SK-N-SH treated with all-trans-retinoic acid at 6 μM for 48 hours (cell line): Measurements from ENCODE around the gene CD55.

ENCODE experiments used
- ATAC-seq: fragments of 200-7000 bp; cut with Tn5 transposase; 3 replicates; pipeline ENCODE4 v1.9.1; 2020; ENCODE audit warnings: mild to moderate bottlenecking, moderate library complexity
- ARNTL ChIP-seq: fragments of 450-650 bp; formaldehyde crosslinking; IDR thresholded peaks from 2 replicates; pipeline ENCODE4 v1.5.0; 2020; ENCODE audit warnings: low read depth, mild to moderate bottlenecking, moderate library complexity, borderline replicate concordance
- CSDC2 ChIP-seq: fragments of 250-450 bp; sonication (Bioruptor Pico); IDR thresholded peaks from 2 replicates; pipeline ENCODE4 v1.5.0; 2020; ENCODE audit warnings: mild to moderate bottlenecking, moderate library complexity
- ESRRG ChIP-seq: fragments of 250-450 bp; sonication (Bioruptor Pico); IDR thresholded peaks from 2 replicates; pipeline ENCODE4 v1.6.1; 2021; ENCODE audit warnings: mild to moderate bottlenecking
- GLIS3 ChIP-seq: fragments of 250-450 bp; sonication (Bioruptor Pico); IDR thresholded peaks from 2 replicates; pipeline ENCODE4 v1.5.0; 2020; ENCODE audit warnings: mild to moderate bottlenecking, moderate library complexity
- ISL1 ChIP-seq: fragments of 250-450 bp; sonication (Bioruptor Pico); IDR thresholded peaks from 2 replicates; pipeline ENCODE4 v2.1.2; 2022; ENCODE audit warnings: mild to moderate bottlenecking, moderate library complexity
- OSR1 ChIP-seq: fragments of 250-450 bp; sonication (Bioruptor Pico); IDR thresholded peaks from 2 replicates; pipeline ENCODE4 v1.8.0; 2022; ENCODE audit warnings: moderate library complexity, mild to moderate bottlenecking, inconsistent platforms
- PPARA ChIP-seq: fragments of 250-450 bp; sonication (Bioruptor Pico); IDR thresholded peaks from 2 replicates; pipeline ENCODE4 v1.5.0; 2020; ENCODE audit warnings: mild to moderate bottlenecking, borderline replicate concordance
- RARB ChIP-seq: fragments of 250-450 bp; sonication (Bioruptor Pico); IDR thresholded peaks from 2 replicates; pipeline ENCODE4 v1.8.0; 2021; ENCODE audit warnings: mild to moderate bottlenecking, moderate library complexity
- SNAI2 ChIP-seq: fragments of 250-450 bp; sonication (Bioruptor Pico); IDR thresholded peaks from 2 replicates; pipeline ENCODE4 v1.5.0; 2020; ENCODE audit warnings: mild to moderate bottlenecking, moderate library complexity
- TOX ChIP-seq: fragments of 250-450 bp; sonication (Bioruptor Pico); IDR thresholded peaks from 2 replicates; pipeline ENCODE4 v1.8.0; 2021; ENCODE audit warnings: mild to moderate bottlenecking, moderate library complexity, borderline replicate concordance
- ZC3H10 ChIP-seq: fragments of 250-450 bp; sonication (Bioruptor Pico); IDR thresholded peaks from 2 replicates; pipeline ENCODE4 v1.5.1; 2021; ENCODE audit warnings: mild to moderate bottlenecking, moderate library complexity
- ZFP3 ChIP-seq: fragments of 250-450 bp; sonication (Bioruptor Pico); IDR thresholded peaks from 2 replicates; pipeline ENCODE4 v1.5.0; 2020; ENCODE audit warnings: mild to moderate bottlenecking, moderate library complexity
- ZFP30 ChIP-seq: fragments of 450-650 bp; formaldehyde crosslinking; IDR thresholded peaks from 2 replicates; pipeline ENCODE4 v1.5.0; 2022; ENCODE audit warnings: mild to moderate bottlenecking, moderate library complexity
- ZNF565 ChIP-seq: fragments of 450-650 bp; formaldehyde crosslinking; conservative IDR thresholded peaks from 2 replicates; pipeline ENCODE4 v1.5.0; 2020; ENCODE audit warnings: low read depth, mild to moderate bottlenecking, moderate library complexity
- ZNF70 ChIP-seq: fragments of 450-650 bp; formaldehyde crosslinking; IDR thresholded peaks from 2 replicates; pipeline ENCODE4 v1.5.0; 2020; ENCODE audit warnings: mild to moderate bottlenecking, moderate library complexity
- TF ChIP-seq, protein P1 (sequence below): fragments of 250-450 bp; sonication (Bioruptor Pico); IDR thresholded peaks from 2 replicates; pipeline ENCODE4 v1.5.0; 2020; ENCODE audit warnings: mild to moderate bottlenecking, moderate library complexity
- TF ChIP-seq, protein P2 (sequence below): fragments of 250-450 bp; sonication (Bioruptor Pico); IDR thresholded peaks from 2 replicates; pipeline ENCODE4 v1.5.1; 2020; ENCODE audit warnings: low read depth, mild to moderate bottlenecking, moderate library complexity
- TF ChIP-seq, protein P3 (sequence below): fragments of 250-450 bp; sonication (Bioruptor Pico); IDR thresholded peaks from 2 replicates; pipeline ENCODE4 v1.5.1; 2021; ENCODE audit warnings: mild to moderate bottlenecking, moderate library complexity
- TF ChIP-seq, protein P4 (sequence below): fragments of 250-450 bp; sonication (Bioruptor Pico); IDR thresholded peaks from 2 replicates; pipeline ENCODE4 v1.8.0; 2021; ENCODE audit warnings: low read depth, mild to moderate bottlenecking, moderate library complexity, borderline replicate concordance
- TF ChIP-seq, protein P5 (sequence below): fragments of 250-450 bp; sonication (Bioruptor Pico); IDR thresholded peaks from 2 replicates; pipeline ENCODE4 v1.8.0; 2020; ENCODE audit warnings: mild to moderate bottlenecking, moderate library complexity, borderline replicate concordance

CD55 gene

DNA sequence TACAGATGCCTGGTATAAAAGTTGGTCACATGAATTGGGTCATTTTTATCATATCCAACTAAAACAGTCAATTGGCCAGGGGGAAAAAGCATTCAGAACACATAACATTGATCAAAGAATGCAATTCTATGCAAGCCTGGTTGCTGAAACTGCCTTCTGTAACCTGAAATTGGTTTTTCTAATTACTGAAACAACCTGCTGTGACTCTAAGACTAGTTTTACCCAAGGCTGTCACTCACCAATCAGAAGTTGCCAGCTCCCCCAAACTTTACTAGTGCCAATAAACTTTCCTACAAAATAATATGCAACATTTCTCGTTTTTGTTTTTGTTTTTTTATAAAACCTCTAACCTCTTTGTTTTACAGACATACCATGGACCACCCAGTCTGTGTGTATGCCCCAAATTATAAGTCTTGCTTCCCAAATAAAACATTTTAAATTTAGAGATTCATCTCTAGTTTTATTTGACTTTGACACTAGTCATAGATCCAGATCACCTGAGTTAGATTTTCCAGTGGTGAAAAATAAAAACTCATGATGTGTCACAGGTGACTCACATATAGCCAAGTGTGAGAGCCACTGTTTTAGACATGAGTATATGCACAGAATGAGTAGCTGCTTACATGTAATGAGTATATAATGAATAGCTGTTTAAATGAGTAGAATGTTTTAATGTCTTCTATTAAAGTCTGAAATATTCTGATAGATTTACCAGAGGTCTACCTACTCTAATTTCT lies 68.4 kb downstream of the CD55 start:
- TF ChIP-seq, protein P1, sequence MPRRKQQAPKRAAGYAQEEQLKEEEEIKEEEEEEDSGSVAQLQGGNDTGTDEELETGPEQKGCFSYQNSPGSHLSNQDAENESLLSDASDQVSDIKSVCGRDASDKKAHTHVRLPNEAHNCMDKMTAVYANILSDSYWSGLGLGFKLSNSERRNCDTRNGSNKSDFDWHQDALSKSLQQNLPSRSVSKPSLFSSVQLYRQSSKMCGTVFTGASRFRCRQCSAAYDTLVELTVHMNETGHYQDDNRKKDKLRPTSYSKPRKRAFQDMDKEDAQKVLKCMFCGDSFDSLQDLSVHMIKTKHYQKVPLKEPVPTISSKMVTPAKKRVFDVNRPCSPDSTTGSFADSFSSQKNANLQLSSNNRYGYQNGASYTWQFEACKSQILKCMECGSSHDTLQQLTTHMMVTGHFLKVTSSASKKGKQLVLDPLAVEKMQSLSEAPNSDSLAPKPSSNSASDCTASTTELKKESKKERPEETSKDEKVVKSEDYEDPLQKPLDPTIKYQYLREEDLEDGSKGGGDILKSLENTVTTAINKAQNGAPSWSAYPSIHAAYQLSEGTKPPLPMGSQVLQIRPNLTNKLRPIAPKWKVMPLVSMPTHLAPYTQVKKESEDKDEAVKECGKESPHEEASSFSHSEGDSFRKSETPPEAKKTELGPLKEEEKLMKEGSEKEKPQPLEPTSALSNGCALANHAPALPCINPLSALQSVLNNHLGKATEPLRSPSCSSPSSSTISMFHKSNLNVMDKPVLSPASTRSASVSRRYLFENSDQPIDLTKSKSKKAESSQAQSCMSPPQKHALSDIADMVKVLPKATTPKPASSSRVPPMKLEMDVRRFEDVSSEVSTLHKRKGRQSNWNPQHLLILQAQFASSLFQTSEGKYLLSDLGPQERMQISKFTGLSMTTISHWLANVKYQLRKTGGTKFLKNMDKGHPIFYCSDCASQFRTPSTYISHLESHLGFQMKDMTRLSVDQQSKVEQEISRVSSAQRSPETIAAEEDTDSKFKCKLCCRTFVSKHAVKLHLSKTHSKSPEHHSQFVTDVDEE (CRISPR knock-in tag): no peak
- TF ChIP-seq ESRRG (CRISPR knock-in tag) (no peak), ZFP3 (CRISPR knock-in tag) (no peak), TOX (CRISPR knock-in tag) (no peak), GLIS3 (no peak), OSR1 (CRISPR knock-in tag) (no peak), ZC3H10 (CRISPR knock-in tag) (no peak), ZNF70 (CRISPR knock-in tag) (no peak), ZNF565 (no peak), SNAI2 (CRISPR knock-in tag) (no peak), CSDC2 (CRISPR knock-in tag) (no peak), RARB (CRISPR knock-in tag) (no peak), ARNTL (CRISPR knock-in tag) (no peak), ISL1 (CRISPR knock-in tag) (no peak), PPARA (no peak), ZFP30 (CRISPR knock-in tag) (no peak)
- TF ChIP-seq, protein P2, sequence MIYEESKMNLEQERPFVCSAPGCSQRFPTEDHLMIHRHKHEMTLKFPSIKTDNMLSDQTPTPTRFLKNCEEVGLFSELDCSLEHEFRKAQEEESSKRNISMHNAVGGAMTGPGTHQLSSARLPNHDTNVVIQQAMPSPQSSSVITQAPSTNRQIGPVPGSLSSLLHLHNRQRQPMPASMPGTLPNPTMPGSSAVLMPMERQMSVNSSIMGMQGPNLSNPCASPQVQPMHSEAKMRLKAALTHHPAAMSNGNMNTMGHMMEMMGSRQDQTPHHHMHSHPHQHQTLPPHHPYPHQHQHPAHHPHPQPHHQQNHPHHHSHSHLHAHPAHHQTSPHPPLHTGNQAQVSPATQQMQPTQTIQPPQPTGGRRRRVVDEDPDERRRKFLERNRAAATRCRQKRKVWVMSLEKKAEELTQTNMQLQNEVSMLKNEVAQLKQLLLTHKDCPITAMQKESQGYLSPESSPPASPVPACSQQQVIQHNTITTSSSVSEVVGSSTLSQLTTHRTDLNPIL (CRISPR knock-in tag): no peak
- TF ChIP-seq, protein P3, sequence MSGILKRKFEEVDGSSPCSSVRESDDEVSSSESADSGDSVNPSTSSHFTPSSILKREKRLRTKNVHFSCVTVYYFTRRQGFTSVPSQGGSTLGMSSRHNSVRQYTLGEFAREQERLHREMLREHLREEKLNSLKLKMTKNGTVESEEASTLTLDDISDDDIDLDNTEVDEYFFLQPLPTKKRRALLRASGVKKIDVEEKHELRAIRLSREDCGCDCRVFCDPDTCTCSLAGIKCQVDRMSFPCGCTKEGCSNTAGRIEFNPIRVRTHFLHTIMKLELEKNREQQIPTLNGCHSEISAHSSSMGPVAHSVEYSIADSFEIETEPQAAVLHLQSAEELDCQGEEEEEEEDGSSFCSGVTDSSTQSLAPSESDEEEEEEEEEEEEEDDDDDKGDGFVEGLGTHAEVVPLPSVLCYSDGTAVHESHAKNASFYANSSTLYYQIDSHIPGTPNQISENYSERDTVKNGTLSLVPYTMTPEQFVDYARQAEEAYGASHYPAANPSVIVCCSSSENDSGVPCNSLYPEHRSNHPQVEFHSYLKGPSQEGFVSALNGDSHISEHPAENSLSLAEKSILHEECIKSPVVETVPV (CRISPR knock-in tag): no peak
- TF ChIP-seq, protein P4, sequence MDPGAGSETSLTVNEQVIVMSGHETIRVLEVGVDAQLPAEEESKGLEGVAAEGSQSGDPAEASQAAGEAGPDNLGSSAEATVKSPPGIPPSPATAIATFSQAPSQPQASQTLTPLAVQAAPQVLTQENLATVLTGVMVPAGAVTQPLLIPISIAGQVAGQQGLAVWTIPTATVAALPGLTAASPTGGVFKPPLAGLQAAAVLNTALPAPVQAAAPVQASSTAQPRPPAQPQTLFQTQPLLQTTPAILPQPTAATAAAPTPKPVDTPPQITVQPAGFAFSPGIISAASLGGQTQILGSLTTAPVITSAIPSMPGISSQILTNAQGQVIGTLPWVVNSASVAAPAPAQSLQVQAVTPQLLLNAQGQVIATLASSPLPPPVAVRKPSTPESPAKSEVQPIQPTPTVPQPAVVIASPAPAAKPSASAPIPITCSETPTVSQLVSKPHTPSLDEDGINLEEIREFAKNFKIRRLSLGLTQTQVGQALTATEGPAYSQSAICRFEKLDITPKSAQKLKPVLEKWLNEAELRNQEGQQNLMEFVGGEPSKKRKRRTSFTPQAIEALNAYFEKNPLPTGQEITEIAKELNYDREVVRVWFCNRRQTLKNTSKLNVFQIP: no peak
- TF ChIP-seq, protein P5, sequence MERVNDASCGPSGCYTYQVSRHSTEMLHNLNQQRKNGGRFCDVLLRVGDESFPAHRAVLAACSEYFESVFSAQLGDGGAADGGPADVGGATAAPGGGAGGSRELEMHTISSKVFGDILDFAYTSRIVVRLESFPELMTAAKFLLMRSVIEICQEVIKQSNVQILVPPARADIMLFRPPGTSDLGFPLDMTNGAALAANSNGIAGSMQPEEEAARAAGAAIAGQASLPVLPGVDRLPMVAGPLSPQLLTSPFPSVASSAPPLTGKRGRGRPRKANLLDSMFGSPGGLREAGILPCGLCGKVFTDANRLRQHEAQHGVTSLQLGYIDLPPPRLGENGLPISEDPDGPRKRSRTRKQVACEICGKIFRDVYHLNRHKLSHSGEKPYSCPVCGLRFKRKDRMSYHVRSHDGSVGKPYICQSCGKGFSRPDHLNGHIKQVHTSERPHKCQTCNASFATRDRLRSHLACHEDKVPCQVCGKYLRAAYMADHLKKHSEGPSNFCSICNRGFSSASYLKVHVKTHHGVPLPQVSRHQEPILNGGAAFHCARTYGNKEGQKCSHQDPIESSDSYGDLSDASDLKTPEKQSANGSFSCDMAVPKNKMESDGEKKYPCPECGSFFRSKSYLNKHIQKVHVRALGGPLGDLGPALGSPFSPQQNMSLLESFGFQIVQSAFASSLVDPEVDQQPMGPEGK (CRISPR knock-in tag): no peak
- TF ChIP-seq, all 23 proteins: peak for 0

DNA sequence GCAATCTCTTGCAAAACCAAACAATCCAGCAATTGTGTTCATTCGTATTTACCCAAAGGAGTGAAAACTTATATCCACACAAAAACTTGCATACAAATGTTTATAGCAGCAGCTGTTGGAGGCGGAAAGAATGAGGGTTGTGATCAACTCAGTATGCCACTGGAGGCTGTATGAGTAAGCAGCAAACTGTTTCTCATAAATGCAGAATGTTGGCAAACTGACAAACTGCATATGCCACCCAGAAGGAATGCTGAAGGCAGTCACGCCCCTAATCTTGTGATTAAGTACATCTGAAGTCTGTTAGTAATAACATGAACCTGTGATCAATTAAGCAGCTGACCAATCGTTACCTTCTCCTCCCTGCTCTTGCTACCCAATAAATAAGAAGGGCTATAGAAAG lies 72.1 kb downstream of the CD55 start:
- peak; percentile 92 for ATAC-seq
- TF ChIP-seq ZC3H10 (CRISPR knock-in tag): no peak
- no peak for TF ChIP-seq PPARA
- TF ChIP-seq ESRRG (CRISPR knock-in tag): no peak
- no peak for TF ChIP-seq GLIS3
- TF ChIP-seq, protein P2 (CRISPR knock-in tag): no peak

More for the DNA sequence above, 68.4 kb downstream of the CD55 start:
- ATAC-seq: no peak
